GM23338 (cell line): ENCODE data around the gene KRT3. TPM values are rescaled to one million over a fixed set of nuclear protein-coding genes. Genes with fewer than 3 reads are reported as not detected.

Experiments
- ATAC-seq: fragments of 200-7000 bp; cut with Tn5 transposase; 3 replicates; pipeline ENCODE4 v1.9.1; 2020
- DNase-seq: peaks from one replicate; pipeline ENCODE4 v3.0.0-alpha.2; 2015; ENCODE audit warnings: low spot score
- H2AFZ ChIP-seq: fragments of 200-600 bp; sonication (generic); 2 replicates; pipeline ENCODE4 v1.8.0; 2016; ENCODE audit warnings: antibody characterized with exemption, mild to moderate bottlenecking, moderate library complexity
- H3F3A ChIP-seq: fragments of 200-600 bp; sonication (generic); replicated peaks from 2 replicates; pipeline ENCODE4 v1.8.0; 2017; ENCODE audit warnings: antibody characterized with exemption, mixed run types, low read depth
- H3K27ac ChIP-seq: fragments of 200-600 bp; sonication (generic); 2 replicates; pipeline ENCODE4 v1.6.1; 2016; ENCODE audit warnings: low read depth
- H3K27me3 ChIP-seq: fragments of 200-600 bp; sonication (generic); 2 replicates; pipeline ENCODE4 v1.8.0; 2016; ENCODE audit warnings: mild to moderate bottlenecking, mixed run types, moderate library complexity; ENCODE audit not compliant: insufficient read depth
- H3K36me3 ChIP-seq: fragments of 200-600 bp; sonication (generic); 2 replicates; pipeline ENCODE4 v1.8.0; 2016; ENCODE audit warnings: mild to moderate bottlenecking; ENCODE audit not compliant: insufficient read depth
- H3K4me1 ChIP-seq: fragments of 200-600 bp; sonication (generic); 2 replicates; pipeline ENCODE4 v1.8.0; 2016; ENCODE audit warnings: mild to moderate bottlenecking, moderate library complexity; ENCODE audit not compliant: insufficient read depth
- H3K4me2 ChIP-seq: fragments of 200-600 bp; sonication (generic); 2 replicates; pipeline ENCODE4 v1.7.1; 2017; ENCODE audit warnings: mixed run types
- H3K4me3 ChIP-seq: fragments of 200-600 bp; sonication (generic); 2 replicates; pipeline ENCODE4 v1.6.1; 2016; ENCODE audit warnings: mixed run types
- H3K79me2 ChIP-seq: fragments of 200-600 bp; sonication (generic); replicated peaks from 2 replicates; pipeline ENCODE4 v1.8.0; 2017; ENCODE audit warnings: mild to moderate bottlenecking; ENCODE audit not compliant: insufficient read depth
- H3K9me2 ChIP-seq: fragments of 200-600 bp; sonication (generic); 2 replicates; pipeline ENCODE4 v1.8.0; 2017; ENCODE audit not compliant: insufficient read depth
- H4K20me1 ChIP-seq: fragments of 200-600 bp; sonication (generic); replicated peaks from 2 replicates; pipeline ENCODE4 v1.8.0; 2017; ENCODE audit warnings: mild to moderate bottlenecking; ENCODE audit not compliant: insufficient read depth
- H3K27ac Mint-ChIP-seq: 2 replicates; pipeline ENCODE4 v1.8.0; 2020; ENCODE audit warnings: inconsistent platforms, mild to moderate bottlenecking, moderate library complexity, mixed read lengths
- H3K27me3 Mint-ChIP-seq: 3 replicates; pipeline ENCODE4 v1.8.0; 2022; ENCODE audit warnings: low read depth, mild to moderate bottlenecking, moderate library complexity, mixed read lengths, inconsistent platforms; ENCODE audit not compliant: insufficient read depth, poor library complexity
- H3K36me3 Mint-ChIP-seq: 3 replicates; pipeline ENCODE4 v1.8.0; 2021; ENCODE audit warnings: low read depth, mild to moderate bottlenecking, inconsistent platforms, moderate library complexity, mixed read lengths
- H3K4me1 Mint-ChIP-seq: 3 replicates; pipeline ENCODE4 v1.8.0; 2020; ENCODE audit warnings: mild to moderate bottlenecking, inconsistent platforms, mixed read lengths
- H3K4me3 Mint-ChIP-seq: 3 replicates; pipeline ENCODE4 v1.8.0; 2021; ENCODE audit warnings: moderate library complexity, mild to moderate bottlenecking, inconsistent platforms, mixed read lengths
- H3K9me3 Mint-ChIP-seq: 3 replicates; pipeline ENCODE4 v1.8.0; 2020; ENCODE audit warnings: moderate library complexity, mild to moderate bottlenecking, inconsistent platforms, mixed read lengths
- CTCF ChIP-seq, 2 experiments: fragments of 200-600 bp in 1 of 2; sonication (generic) in 1 of 2; conservative IDR thresholded peaks; 2 replicates each; pipeline versions ENCODE4 v1.5.1 to v1.6.1; 2016 to 2017; ENCODE audit warnings: antibody characterized with exemption in 2 of 2, low read depth in 2 of 2, mild to moderate bottlenecking in 2 of 2, moderate library complexity in 1 of 2
- ETS1 ChIP-seq: IDR thresholded peaks from 2 replicates; pipeline ENCODE4 v1.6.1; 2016; ENCODE audit warnings: antibody characterized with exemption
- EZH2 ChIP-seq: fragments of 200-600 bp; sonication (generic); IDR thresholded peaks from one replicate; pipeline ENCODE4 v1.8.0; 2017; ENCODE audit warnings: antibody characterized with exemption, mild to moderate bottlenecking, low read depth; ENCODE audit not compliant: unreplicated experiment
- POLR2AphosphoS5 ChIP-seq: IDR thresholded peaks from 2 replicates; pipeline ENCODE4 v1.6.1; 2016; ENCODE audit warnings: antibody characterized with exemption, low read depth
- STAT1 ChIP-seq: IDR thresholded peaks from one replicate; pipeline ENCODE4 v1.6.1; 2016; ENCODE audit warnings: antibody characterized with exemption; ENCODE audit not compliant: unreplicated experiment
- ZNF331 ChIP-seq: fragments of 250-450 bp; sonication (Bioruptor Pico); IDR thresholded peaks from 2 replicates; pipeline ENCODE4 v1.5.0; 2020; ENCODE audit warnings: low read depth, mild to moderate bottlenecking, moderate library complexity
- polyA plus RNA-seq: library from polyadenylated mRNA; unstranded; fragments of >200 nt; fragmentation: Nextera tagmentation; extraction: Ambion mirVana; gene quantifications from 2 replicates; pipeline ENCODE4 v1.2.1, GENCODE V29; 2016
- total RNA-seq: library from RNA; depleted of rRNA; stranded (reverse); fragments of >200 nt; shearing (Covaris generic); gene quantifications from 2 replicates; pipeline ENCODE4 v1.2.3, GENCODE V29; 2014

Gene KRT3
- total and polyA plus RNA-seq, 2 experiments from 2014 or later, result not detected

- Histone ChIP-seq H3K4me1 (no peaks in the 10 kb centered on the region), H3K4me3 (no peak overlapping the region), H4K20me1 (no peaks in the 10 kb centered on the region), H3K36me3 (no peaks in the 10 kb centered on the region), H3F3A (no peaks in the 10 kb centered on the region), H3K27ac (no peak overlapping the region), H3K79me2 (no peaks in the 10 kb centered on the region), H3K9me2 (no peaks in the 10 kb centered on the region; the same call in 1 of the 2 replicates), H3K27me3 (no peaks in the 10 kb centered on the region), H3K4me2 (no peak overlapping the region), H2AFZ (no peak overlapping the region)
- Mint-ChIP-seq H3K4me1 (peaks cover 5% of the 10 kb centered on the region), H3K27me3 (peaks cover 4% of the 10 kb centered on the region), H3K27ac (no peak overlapping the region), H3K9me3 (no peaks in the 10 kb centered on the region), H3K4me3 (no peak overlapping the region), H3K36me3 (no peaks in the 10 kb centered on the region)
- no peak for TF ChIP-seq EZH2
- TF ChIP-seq CTCF (conservative IDR thresholded peaks at IDR 0.05; ENCODE audit: low read depth in 2 of 2), result no peak
- TF ChIP-seq STAT1, result no peak
- ATAC-seq, result no peak
- no peak for DNase-seq
Observed at GRCh38 chr12:52787324-52788191, 8.4 kb downstream of the KRT3 start.

GRCh38 chr12:52784909-52785308 lies 11.0 kb downstream of the KRT3 start:
- Mint-ChIP-seq H3K36me3 (no peaks in the 10 kb centered on the region), H3K27me3 (no peaks in the 10 kb centered on the region), H3K9me3 (no peaks in the 10 kb centered on the region), H3K27ac (no peak overlapping the region), H3K4me1 (no peaks in the 10 kb centered on the region), H3K4me3 (no peak overlapping the region)
- no peaks in the 10 kb centered on the region for H4K20me1 ChIP-seq
- H3K27ac ChIP-seq, result no peak overlapping the region
- no peak for DNase-seq
- H3K79me2 ChIP-seq, result no peaks in the 10 kb centered on the region
- H2AFZ ChIP-seq, result no peak overlapping the region
- no peaks in the 10 kb centered on the region for H3K9me2 ChIP-seq
- no peaks in the 10 kb centered on the region for H3F3A ChIP-seq
- ATAC-seq, result no peak
- H3K27me3 ChIP-seq, result no peaks in the 10 kb centered on the region
- H3K4me2 ChIP-seq, result no peak overlapping the region
- TF ChIP-seq ETS1 (no peak), ZNF331 (CRISPR knock-in tag) (no peak), POLR2AphosphoS5 (no peak)
- no peaks in the 10 kb centered on the region for H3K36me3 ChIP-seq
- no peak overlapping the region for H3K4me3 ChIP-seq
- H3K4me1 ChIP-seq, result no peaks in the 10 kb centered on the region
